MM.1S (cell line): ENCODE data around the gene CCDC88B.

ENCODE experiments used
- CTCF ChIP-seq: fragments of 300-600 bp; sonication (generic); IDR thresholded peaks from 2 replicates; pipeline ENCODE4 v1.5.1; 2016; ENCODE audit warnings: antibody characterized with exemption, low read length, mixed read lengths
- EZH2 ChIP-seq: fragments of 300-600 bp; sonication (generic); optimal IDR thresholded peaks from 2 replicates; pipeline ENCODE3; 2017; ENCODE audit warnings: low read depth, mild to moderate bottlenecking, antibody characterized with exemption, low read length, mixed read lengths

GRCh38 chr11:64337538-64338249, 2.3 kb upstream of the CCDC88B start:
- no peak for TF ChIP-seq EZH2
- no peak for TF ChIP-seq CTCF
